ENCODE measurements around the gene DNPEP.

The DNPEP gene

DNA sequence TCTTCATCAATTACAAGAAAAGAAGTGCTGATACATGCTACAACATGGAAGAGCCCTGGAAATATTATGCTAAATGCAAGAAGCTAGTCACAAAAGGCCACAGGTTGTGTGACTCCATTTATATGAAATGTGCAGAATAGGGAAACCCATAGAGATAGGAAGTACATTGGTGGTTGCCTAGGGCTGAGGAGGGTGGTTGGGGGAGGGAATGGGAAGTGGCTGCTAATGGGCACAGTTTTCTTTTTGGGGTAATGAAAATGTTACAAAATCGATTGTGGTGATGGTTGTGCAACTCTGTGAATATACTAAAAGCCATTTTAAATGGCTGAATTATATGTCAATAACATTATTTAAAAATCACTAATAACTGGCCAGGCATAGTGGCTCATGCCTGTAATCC lies 30.9 kb downstream of the DNPEP start:
- no peak for DNase-seq

GRCh38 chr2:219354582-219354981 lies 33.1 kb downstream of the DNPEP start:
- DNase-seq = no peak

DNA sequence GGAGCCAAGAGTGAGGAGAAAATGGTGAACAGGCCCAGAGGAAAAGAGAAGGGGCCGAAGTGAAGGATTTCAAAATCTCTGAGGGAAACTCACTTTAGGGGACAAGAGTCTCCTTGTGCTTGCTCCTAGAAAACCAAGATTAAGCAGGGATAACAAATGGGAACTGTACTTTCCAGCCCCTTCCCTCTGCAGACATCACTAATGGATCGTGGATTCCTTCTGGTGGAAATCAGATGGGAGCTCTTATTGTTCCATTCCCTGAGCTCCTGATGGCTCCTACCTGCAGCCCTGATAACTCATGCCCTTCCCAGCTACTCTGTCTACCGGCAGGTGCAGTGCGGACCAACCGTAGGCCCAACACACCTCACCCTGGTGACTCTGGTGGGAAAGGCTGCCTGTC lies 34.6 kb downstream of the DNPEP start:
- no peak for DNase-seq

DNA sequence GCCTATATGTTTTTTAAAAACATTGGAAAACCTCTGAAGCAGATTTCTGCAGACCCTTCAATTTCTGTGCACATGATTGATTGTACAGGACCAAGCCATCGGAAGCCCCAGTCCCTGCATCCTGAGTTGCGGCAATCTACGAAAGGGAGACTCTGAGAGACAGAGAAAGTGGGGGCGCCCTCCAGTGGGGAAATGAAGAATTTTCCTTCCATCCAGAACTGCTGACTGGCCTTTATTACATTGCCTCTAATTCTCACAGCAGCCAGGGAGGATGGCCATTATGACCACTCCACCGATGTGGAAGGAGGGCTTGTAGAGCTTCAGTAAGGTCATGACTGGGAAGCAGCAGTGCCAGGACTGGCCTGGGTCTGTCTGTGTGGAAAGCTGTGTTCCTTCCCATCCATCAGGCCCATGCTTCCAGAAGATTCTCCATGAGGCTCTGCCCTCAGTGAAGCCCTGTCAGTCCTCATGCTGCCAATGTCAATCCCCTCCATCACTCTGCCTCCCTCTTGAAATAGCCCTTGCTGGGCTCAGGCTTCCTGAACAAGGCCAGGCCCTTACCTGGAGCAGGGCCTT lies 35.2 kb downstream of the DNPEP start:
- peak; percentile 76 for DNase-seq

GRCh38 chr2:219350710-219351221 lies 36.9 kb downstream of the DNPEP start:
- no peak for DNase-seq

DNA sequence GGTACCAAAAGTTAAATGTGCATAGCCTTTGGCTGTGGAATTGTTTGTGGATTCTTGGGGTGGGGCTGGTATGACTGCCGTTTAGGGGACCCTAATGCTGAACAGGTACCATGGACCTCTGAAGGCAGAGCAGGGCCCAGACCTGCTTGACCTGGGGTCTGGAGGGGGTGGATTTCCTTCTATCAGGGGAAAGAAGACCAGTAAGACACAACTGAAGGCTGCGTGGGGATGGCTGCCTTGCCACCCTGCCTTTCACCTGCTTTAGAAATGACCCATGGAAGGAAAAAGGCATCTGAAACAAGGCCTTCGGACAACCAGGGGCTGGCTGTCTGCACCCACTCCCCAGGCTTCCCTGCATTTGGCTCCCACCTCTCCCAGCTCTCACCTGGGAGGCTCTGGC lies 37.5 kb downstream of the DNPEP start:
- no peak for DNase-seq

DNA sequence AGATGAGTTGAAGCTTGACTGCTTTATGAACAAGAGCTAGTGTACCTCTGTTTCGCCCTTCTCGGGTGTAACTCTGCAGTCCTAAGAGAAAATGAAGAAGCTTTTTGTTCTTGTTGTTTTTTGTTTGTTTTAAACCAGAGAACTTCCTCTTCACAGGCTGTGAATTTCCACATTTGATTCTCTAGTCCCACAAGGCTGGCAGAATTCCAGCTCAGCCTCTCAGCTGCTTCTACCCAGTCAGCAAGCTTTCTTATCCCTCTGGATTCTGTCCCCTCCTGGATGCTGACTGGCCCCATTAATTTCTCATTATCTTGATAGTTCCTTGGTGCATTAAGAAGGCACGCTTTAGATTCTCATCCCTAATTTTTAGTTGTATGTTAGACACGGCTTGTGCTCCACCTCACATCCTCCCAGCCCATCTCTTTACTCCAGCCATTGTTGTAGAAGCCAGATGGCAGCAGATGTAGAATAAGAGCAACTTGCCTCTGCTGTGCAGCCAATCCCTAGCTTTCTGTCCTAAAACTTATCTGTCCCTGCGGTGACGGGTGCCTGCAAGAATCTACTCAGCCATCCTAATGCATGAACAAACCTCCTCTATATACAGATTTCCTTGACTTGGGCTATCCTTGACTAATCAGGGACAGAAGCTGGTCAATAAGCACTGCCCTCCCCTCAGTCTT lies 42.8 kb downstream of the DNPEP start:
- DNase-seq = no peak

GRCh38 chr2:219335373-219335786 lies 52.3 kb downstream of the DNPEP start:
- DNase-seq = no peak

DNA sequence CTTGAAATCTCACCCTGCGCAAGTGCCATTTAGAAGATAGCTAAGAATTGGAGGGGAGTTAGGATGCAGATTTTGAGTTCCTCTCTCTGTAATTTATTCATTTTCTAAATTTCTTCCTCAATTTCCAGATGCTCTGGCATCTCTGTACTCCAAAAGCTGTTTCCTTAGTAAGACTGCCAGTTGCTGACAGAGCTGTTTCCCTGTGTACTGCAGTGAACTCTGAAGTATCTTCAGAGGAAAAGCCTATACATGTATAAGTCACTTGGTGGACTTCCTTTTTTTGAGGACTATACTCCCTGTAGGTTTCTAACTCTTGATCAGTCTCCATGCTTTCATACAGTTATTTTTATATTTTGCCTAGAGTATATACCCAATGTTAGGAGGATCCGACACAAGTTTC lies 53.6 kb downstream of the DNPEP start:
- no peak for DNase-seq

GRCh38 chr2:219332542-219332941 lies 55.2 kb downstream of the DNPEP start, which contains the start of gene RESP18:
RESP18 (minus strand) TSS chr2:219332744.
- no peak for DNase-seq

GRCh38 chr2:219331560-219332213 lies 56.0 kb downstream of the DNPEP start:
- peak; percentile 16 for DNase-seq

DNA sequence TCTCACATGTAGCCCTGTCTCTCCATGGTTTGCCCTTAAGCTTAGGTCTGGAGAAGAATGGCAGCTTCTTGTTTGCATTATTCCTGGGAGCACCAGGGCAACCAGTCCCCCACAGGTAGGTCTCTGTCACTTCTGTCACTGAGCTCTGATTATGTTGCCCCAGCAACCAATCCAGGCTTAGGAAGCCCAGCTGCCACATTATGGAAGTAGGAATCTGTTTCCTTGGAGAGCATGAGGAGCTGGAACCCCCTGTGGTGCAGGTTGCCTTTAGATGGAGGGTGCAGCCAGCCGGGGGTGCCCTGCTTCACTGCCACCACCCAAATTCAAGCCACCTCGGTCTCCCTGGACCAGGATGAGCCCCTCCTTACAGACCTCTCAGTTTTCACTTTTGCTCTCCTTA lies 60.0 kb downstream of the DNPEP start:
- DNase-seq = no peak

- DNase-seq = no peak
Observed at GRCh38 chr2:219325657-219326315, 61.9 kb downstream of the DNPEP start.

DNA sequence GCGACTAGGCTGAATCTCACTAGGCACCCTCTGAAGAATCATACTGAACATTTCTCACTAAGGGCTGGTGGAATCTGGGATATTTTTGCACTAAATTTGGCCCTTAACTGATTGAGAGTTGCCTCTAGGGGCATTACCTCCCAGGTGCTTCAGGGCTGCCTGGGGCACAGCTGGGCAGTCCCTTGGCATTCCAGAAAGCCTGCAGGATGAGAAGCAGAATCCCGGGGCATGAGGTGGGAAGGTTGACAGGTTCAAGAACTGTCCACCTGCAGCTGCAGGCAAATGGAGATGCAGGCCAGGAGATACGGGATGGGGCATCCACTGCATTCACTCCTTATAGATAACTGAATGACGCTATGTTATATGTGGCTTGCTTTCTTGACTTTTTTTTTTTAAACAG lies 62.6 kb downstream of the DNPEP start:
- no peak for DNase-seq

- no peak for DNase-seq
Observed at GRCh38 chr2:219323434-219323833, 64.3 kb downstream of the DNPEP start.

All from hematopoietic multipotent progenitor cell treated with erythropoietin and hydrocortisone succinate and interleukin-3 and kit ligand, for 8 days (in vitro differentiated cells).